GM12878 (cell line): ENCODE measurements around the gene PSMC3IP. TPM values are rescaled to one million over a fixed set of nuclear protein-coding genes. Genes with fewer than 3 reads are reported as not detected.
A peak's percentile ranks its signal among the peaks of the same experiment; 100 is the strongest.

Experiments used
- BHLHE40 ChIP-seq, 2 experiments: fragments of 450-650 bp in 1 of 2; IDR thresholded peaks; 2 replicates each; pipeline ENCODE4 v1.6.1; 2011 to 2017; ENCODE audit warnings: low read depth in 2 of 2, borderline replicate concordance in 1 of 2, improper control_type of control experiment in 1 of 2, low read length in 1 of 2, mild to moderate bottlenecking in 1 of 2
- NFYB ChIP-seq: IDR thresholded peaks from 2 replicates; pipeline ENCODE4 v1.6.1; 2011; ENCODE audit warnings: low read depth, mild to moderate bottlenecking, low read length, improper control_type of control experiment, moderate library complexity; ENCODE audit not compliant: insufficient read depth
- NRF1 ChIP-seq: conservative IDR thresholded peaks from 2 replicates; pipeline ENCODE4 v1.6.1; 2011; ENCODE audit warnings: mild to moderate bottlenecking, low read depth, low read length, improper control_type of control experiment
- polyA plus RNA-seq, 11 experiments: library from polyadenylated mRNA; depleted of rRNA in 4 of 11; unstranded in 6 of 11; stranded (reverse) in 5 of 11; fragments of >200 nt; fragmentation: Nextera tagmentation in 4 of 11; fragmentation: Illumina TruSeq in 1 of 11; extraction: Ambion mirVana in 4 of 11; extraction: Trizol in 1 of 11; gene quantifications; 1 replicate in 1 of 11; 2 replicates in 10 of 11; pipeline versions ENCODE4 v1.2.1 to v1.2.3, GENCODE V29; 2011 to 2016; ENCODE audit warnings: inconsistent platforms in 2 of 11, missing spikeins in 2 of 11, low read depth in 1 of 11
- total RNA-seq, 4 experiments: library from RNA; depleted of rRNA in 3 of 4; stranded (reverse); fragments of >200 nt in 3 of 4; fragmentation: Illumina TruSeq in 1 of 4; extraction: Trizol in 1 of 4; gene quantifications; 2 replicates each; pipeline versions ENCODE4 v1.2.1 to v1.2.3, GENCODE V29; 2013 to 2021
- TF ChIP-seq, protein P1 (sequence below): fragments of 450-650 bp; formaldehyde crosslinking; IDR thresholded peaks from 2 replicates; pipeline ENCODE4 v1.5.0; 2022; ENCODE audit warnings: mild to moderate bottlenecking, missing genetic modification characterization
- TF ChIP-seq, protein P2 (sequence below): IDR thresholded peaks from 2 replicates; pipeline ENCODE4 v1.6.1; 2012; ENCODE audit warnings: improper control_type of control experiment, low read depth, low read length; ENCODE audit not compliant: insufficient replicate concordance
- TF ChIP-seq, protein P3 (sequence below): IDR thresholded peaks from 2 replicates; pipeline ENCODE4 v1.6.1; 2012; ENCODE audit warnings: low read depth, low read length, improper control_type of control experiment
- TF ChIP-seq, protein P4 (sequence below): fragments of 450-650 bp; IDR thresholded peaks from 2 replicates; pipeline ENCODE4 v1.6.1; 2016; ENCODE audit warnings: mild to moderate bottlenecking, moderate library complexity, borderline replicate concordance
- TF ChIP-seq, protein P5 (sequence below): fragments of 450-650 bp; IDR thresholded peaks from 2 replicates; pipeline ENCODE4 v1.6.1; 2017; ENCODE audit warnings: mild to moderate bottlenecking, low read depth, inconsistent platforms; ENCODE audit not compliant: poor library complexity, severe bottlenecking
- TF ChIP-seq, protein P6 (sequence below): IDR thresholded peaks from 2 replicates; pipeline ENCODE4 v1.6.1; 2012; ENCODE audit warnings: low read depth, low read length, improper control_type of control experiment

PSMC3IP gene
- total and polyA plus RNA-seq, 10 of the 15 experiments (the other 5 are each of a cell fraction or from before 2014, with no cell fraction given): 6.8 to 34.5 (median 17.7) TPM

DNA sequence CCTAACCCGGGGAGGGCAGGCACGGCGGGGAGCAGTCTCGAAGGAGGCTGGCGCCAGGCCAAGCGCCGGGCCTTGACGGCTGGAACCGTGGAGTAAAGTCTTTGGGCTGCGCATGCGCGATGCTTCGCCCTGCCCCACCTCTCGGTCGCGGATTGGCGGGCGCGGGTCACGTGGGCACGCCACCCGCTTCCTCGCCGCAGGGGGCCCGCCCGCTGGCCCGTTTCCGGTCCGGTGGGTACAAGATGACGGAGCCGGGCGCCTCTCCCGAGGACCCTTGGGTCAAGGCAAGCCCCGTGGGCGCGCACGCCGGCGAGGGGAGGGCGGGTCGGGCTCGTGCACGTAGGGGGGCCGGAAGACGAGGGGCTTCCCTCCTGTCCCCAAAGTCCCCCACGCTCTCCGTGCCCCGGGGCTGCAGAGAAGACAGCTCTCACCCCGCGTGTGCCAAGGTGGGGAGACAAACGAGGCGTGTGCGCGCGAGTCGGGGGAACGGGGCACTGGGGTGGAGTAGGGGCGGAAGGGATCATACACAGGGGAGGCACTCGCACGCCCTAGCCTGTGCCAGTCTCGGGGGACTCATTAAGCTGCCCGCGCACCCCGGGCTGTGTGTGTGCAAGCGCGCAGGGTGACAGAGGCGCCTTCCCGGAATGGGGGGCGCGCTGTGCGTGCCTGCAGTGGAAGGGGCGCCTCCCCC lies 10.5 kb downstream of the PSMC3IP start, which contains the start of gene MLX (continued):
- TF ChIP-seq, protein P1, sequence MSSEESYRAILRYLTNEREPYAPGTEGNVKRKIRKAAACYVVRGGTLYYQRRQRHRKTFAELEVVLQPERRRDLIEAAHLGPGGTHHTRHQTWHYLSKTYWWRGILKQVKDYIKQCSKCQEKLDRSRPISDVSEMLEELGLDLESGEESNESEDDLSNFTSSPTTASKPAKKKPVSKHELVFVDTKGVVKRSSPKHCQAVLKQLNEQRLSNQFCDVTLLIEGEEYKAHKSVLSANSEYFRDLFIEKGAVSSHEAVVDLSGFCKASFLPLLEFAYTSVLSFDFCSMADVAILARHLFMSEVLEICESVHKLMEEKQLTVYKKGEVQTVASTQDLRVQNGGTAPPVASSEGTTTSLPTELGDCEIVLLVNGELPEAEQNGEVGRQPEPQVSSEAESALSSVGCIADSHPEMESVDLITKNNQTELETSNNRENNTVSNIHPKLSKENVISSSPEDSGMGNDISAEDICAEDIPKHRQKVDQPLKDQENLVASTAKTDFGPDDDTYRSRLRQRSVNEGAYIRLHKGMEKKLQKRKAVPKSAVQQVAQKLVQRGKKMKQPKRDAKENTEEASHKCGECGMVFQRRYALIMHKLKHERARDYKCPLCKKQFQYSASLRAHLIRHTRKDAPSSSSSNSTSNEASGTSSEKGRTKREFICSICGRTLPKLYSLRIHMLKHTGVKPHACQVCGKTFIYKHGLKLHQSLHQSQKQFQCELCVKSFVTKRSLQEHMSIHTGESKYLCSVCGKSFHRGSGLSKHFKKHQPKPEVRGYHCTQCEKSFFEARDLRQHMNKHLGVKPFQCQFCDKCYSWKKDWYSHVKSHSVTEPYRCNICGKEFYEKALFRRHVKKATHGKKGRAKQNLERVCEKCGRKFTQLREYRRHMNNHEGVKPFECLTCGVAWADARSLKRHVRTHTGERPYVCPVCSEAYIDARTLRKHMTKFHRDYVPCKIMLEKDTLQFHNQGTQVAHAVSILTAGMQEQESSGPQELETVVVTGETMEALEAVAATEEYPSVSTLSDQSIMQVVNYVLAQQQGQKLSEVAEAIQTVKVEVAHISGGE (CRISPR knock-in tag): no peak
- TF ChIP-seq, protein P2, sequence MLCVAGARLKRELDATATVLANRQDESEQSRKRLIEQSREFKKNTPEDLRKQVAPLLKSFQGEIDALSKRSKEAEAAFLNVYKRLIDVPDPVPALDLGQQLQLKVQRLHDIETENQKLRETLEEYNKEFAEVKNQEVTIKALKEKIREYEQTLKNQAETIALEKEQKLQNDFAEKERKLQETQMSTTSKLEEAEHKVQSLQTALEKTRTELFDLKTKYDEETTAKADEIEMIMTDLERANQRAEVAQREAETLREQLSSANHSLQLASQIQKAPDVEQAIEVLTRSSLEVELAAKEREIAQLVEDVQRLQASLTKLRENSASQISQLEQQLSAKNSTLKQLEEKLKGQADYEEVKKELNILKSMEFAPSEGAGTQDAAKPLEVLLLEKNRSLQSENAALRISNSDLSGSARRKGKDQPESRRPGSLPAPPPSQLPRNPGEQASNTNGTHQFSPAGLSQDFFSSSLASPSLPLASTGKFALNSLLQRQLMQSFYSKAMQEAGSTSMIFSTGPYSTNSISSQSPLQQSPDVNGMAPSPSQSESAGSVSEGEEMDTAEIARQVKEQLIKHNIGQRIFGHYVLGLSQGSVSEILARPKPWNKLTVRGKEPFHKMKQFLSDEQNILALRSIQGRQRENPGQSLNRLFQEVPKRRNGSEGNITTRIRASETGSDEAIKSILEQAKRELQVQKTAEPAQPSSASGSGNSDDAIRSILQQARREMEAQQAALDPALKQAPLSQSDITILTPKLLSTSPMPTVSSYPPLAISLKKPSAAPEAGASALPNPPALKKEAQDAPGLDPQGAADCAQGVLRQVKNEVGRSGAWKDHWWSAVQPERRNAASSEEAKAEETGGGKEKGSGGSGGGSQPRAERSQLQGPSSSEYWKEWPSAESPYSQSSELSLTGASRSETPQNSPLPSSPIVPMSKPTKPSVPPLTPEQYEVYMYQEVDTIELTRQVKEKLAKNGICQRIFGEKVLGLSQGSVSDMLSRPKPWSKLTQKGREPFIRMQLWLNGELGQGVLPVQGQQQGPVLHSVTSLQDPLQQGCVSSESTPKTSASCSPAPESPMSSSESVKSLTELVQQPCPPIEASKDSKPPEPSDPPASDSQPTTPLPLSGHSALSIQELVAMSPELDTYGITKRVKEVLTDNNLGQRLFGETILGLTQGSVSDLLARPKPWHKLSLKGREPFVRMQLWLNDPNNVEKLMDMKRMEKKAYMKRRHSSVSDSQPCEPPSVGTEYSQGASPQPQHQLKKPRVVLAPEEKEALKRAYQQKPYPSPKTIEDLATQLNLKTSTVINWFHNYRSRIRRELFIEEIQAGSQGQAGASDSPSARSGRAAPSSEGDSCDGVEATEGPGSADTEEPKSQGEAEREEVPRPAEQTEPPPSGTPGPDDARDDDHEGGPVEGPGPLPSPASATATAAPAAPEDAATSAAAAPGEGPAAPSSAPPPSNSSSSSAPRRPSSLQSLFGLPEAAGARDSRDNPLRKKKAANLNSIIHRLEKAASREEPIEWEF: no peak
- TF ChIP-seq, protein P3, sequence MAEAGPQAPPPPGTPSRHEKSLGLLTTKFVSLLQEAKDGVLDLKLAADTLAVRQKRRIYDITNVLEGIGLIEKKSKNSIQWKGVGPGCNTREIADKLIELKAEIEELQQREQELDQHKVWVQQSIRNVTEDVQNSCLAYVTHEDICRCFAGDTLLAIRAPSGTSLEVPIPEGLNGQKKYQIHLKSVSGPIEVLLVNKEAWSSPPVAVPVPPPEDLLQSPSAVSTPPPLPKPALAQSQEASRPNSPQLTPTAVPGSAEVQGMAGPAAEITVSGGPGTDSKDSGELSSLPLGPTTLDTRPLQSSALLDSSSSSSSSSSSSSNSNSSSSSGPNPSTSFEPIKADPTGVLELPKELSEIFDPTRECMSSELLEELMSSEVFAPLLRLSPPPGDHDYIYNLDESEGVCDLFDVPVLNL: no peak
- TF ChIP-seq, protein P4, sequence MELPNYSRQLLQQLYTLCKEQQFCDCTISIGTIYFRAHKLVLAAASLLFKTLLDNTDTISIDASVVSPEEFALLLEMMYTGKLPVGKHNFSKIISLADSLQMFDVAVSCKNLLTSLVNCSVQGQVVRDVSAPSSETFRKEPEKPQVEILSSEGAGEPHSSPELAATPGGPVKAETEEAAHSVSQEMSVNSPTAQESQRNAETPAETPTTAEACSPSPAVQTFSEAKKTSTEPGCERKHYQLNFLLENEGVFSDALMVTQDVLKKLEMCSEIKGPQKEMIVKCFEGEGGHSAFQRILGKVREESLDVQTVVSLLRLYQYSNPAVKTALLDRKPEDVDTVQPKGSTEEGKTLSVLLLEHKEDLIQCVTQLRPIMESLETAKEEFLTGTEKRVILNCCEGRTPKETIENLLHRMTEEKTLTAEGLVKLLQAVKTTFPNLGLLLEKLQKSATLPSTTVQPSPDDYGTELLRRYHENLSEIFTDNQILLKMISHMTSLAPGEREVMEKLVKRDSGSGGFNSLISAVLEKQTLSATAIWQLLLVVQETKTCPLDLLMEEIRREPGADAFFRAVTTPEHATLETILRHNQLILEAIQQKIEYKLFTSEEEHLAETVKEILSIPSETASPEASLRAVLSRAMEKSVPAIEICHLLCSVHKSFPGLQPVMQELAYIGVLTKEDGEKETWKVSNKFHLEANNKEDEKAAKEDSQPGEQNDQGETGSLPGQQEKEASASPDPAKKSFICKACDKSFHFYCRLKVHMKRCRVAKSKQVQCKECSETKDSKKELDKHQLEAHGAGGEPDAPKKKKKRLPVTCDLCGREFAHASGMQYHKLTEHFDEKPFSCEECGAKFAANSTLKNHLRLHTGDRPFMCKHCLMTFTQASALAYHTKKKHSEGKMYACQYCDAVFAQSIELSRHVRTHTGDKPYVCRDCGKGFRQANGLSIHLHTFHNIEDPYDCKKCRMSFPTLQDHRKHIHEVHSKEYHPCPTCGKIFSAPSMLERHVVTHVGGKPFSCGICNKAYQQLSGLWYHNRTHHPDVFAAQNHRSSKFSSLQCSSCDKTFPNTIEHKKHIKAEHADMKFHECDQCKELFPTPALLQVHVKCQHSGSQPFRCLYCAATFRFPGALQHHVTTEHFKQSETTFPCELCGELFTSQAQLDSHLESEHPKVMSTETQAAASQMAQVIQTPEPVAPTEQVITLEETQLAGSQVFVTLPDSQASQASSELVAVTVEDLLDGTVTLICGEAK: 0 out of 2 replicates have a peak, but pooled peaks have one; percentile 45
- TF ChIP-seq NFYB (peak; percentile 85), NRF1 (peak; percentile 78), BHLHE40 (IDR thresholded peaks at IDR 0.05; ENCODE audit: borderline replicate concordance in 1 of 2, low read depth in 2 of 2, low read length in 1 of 2) (peak; percentile 49 to 89; a peak in 3 of 4 replicates)
- TF ChIP-seq, protein P5, sequence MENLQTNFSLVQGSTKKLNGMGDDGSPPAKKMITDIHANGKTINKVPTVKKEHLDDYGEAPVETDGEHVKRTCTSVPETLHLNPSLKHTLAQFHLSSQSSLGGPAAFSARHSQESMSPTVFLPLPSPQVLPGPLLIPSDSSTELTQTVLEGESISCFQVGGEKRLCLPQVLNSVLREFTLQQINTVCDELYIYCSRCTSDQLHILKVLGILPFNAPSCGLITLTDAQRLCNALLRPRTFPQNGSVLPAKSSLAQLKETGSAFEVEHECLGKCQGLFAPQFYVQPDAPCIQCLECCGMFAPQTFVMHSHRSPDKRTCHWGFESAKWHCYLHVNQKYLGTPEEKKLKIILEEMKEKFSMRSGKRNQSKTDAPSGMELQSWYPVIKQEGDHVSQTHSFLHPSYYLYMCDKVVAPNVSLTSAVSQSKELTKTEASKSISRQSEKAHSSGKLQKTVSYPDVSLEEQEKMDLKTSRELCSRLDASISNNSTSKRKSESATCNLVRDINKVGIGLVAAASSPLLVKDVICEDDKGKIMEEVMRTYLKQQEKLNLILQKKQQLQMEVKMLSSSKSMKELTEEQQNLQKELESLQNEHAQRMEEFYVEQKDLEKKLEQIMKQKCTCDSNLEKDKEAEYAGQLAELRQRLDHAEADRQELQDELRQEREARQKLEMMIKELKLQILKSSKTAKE: no peak
- TF ChIP-seq, protein P6, sequence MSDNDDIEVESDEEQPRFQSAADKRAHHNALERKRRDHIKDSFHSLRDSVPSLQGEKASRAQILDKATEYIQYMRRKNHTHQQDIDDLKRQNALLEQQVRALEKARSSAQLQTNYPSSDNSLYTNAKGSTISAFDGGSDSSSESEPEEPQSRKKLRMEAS: peak; percentile 96
